Erythroblast (primary cell): Measurements from ENCODE around the gene C1orf116.

Source experiments
- DNase-seq, 2 experiments: peaks; one replicate each; lab custom pipeline; 2025; lab: John Stamatoyannopoulos, UW
- GATA1 ChIP-seq: IDR thresholded peaks from 2 replicates; pipeline ENCODE4 v1.6.1; 2011; ENCODE audit warnings: low read depth, mild to moderate bottlenecking, control low read depth, low read length, moderate library complexity
- POLR2A ChIP-seq: IDR thresholded peaks from 2 replicates; pipeline ENCODE4 v1.6.1; 2011; ENCODE audit warnings: mild to moderate bottlenecking, low read length

Gene C1orf116

GRCh38 chr1:207034208-207034607 lies 1.7 kb upstream of the C1orf116 start:
- TF ChIP-seq POLR2A = no peak
- TF ChIP-seq GATA1 = no peak
- DNase-seq = peak in 1 of 2 experiments; percentile 60

DNA sequence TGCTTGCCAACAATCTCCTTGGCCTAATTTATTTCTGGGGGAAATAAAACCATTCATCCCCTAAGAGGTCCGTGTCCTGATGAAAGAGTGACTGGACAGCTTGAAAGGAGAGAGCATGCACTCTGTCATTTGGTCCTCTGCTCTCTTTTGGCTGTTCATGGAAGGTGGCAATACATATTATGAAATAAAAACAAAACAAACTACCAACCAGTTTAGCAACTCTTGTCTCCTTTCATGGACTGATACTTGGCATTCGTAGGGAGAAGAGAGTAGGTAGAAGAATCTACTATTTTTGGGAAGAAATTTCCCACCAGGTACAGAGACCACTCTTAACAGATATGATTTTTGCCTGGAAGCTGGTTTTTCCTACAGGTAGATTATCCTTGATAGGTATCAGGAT lies 746 bp upstream of the C1orf116 start:
- no peak for TF ChIP-seq POLR2A
- no peak for TF ChIP-seq GATA1
- DNase-seq = no peak

GRCh38 chr1:207031632-207032264 lies 808 bp downstream of the C1orf116 start:
- no peak for TF ChIP-seq GATA1
- no peak for TF ChIP-seq POLR2A
- no peak for DNase-seq

DNA sequence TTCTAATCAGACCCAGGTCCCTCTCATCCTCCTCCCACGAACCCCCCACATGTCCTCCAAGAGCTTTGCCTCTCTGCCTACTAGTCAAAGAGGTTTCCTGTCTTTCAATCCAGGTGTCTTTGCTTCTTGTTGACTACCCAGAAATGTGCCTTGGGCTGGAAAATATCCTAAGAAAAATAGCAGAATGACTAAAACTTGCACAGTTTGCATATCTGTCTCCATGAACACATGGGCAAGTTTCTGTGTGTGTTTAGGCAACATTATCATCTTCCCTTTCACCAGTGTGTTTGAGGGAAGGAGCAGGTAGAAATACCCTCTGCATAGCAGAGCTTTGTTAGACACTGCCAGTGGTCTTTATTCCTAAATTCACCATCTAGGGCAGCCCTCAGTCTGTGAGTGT lies 1.5 kb downstream of the C1orf116 start:
- TF ChIP-seq POLR2A = no peak
- no peak for TF ChIP-seq GATA1

DNA sequence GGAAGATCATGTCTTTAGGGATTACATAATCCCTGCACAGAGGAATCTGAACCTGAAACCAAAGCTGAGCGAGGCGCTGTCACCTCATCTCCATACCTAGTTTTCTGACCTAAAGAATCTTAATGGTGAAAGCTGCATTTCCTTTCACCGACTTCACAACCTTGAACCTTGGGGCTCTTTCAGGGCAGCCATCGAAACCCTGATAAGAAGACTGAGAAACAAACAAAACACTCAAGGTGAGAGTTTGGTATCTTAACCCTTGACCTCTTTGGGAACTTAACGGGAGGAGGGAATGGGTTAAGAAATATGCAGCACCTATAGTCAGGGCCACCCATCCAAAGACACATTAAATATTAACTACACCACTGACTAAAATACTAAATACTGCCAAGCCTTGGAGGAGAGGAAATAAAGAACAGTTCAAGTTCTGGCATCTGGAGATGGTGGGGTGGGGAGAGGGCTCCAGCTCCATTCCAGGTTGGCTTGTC lies 2.0 kb downstream of the C1orf116 start:
- no peak for DNase-seq
- TF ChIP-seq GATA1 (no peak), POLR2A (no peak)

More for the DNA sequence above, 1.5 kb downstream of the C1orf116 start:
- no peak for DNase-seq

DNA sequence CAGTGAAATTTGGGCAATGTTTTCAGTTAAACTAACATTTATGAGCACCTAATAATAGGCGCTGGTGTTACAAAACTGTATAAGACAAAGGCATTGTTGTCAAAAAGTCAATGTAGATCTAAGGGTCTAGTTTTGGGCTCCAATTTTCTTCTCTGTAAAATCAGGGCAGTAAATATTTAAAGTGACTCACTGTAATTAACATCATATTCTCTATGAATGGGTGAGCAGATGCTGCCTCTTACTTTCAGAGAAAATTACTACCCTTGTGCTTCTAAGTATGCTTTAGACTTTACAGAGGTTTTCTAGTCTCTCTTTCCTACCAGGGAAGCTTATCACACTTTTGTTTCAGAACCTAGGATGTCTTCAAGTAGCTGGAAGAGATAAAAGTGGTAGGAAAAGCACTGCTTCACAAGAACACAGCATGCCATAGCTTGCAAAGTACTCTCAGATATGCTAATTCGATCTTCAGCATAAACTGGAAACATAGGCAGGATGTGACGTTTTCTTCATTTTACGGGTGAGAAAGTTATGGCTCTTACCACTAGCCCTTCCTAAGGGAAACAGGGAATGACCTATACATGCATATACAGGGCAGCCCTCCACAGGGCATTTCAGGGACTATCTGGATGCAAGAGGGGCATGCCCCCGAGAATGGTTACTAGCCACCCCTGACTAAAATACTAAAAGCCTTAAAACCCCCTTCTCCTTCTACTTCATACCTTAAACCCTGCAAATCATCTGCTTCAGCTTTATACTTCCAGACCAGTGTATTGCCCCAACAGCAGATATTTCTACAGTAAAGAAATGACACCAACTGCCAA lies 2.6 kb downstream of the C1orf116 start:
- no peak for TF ChIP-seq GATA1
- no peak for TF ChIP-seq POLR2A
- no peak for DNase-seq

DNA sequence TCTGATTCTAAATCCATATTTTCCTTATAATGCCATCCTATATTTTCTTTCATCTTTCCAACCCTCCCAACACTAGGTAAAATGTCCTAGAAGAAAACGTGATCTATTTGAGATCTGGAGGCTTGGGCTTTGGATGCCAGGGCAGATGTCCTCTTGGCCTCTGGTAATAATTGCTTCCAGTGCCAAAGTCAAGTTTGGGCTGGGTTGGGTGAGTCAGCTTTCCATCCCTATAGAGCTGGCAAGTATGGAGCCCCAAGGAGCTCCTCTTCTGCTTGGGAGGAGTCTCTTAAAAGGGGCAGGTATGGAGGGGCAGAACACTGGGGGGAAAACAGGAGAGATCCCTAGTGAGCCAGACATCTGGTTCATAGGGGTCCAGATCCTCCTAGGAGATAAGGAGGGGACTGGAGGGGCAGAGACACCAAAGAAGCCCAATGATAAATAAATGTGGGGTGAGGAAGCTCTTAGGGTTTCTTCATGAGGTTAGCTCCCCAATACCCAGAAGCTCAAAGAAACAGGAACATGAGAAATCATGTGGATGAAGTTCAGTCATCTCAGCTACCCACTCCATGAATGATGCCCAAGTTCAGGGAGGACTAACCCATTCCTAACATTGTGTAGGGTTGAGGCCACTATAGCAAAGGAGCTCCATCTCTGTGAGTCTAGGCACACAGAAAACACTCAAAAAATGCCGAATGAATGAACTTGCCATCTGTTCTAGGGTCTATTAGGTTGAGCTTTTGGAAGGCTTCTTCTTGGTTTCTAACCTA lies 3.5 kb downstream of the C1orf116 start:
- no peak for TF ChIP-seq GATA1
- TF ChIP-seq POLR2A = no peak

GRCh38 chr1:207027921-207028320 lies 4.6 kb downstream of the C1orf116 start:
- DNase-seq = no peak

More for the DNA sequence above, 3.5 kb downstream of the C1orf116 start:
- peak in 1 of 2 experiments; percentile 19 for DNase-seq

DNA sequence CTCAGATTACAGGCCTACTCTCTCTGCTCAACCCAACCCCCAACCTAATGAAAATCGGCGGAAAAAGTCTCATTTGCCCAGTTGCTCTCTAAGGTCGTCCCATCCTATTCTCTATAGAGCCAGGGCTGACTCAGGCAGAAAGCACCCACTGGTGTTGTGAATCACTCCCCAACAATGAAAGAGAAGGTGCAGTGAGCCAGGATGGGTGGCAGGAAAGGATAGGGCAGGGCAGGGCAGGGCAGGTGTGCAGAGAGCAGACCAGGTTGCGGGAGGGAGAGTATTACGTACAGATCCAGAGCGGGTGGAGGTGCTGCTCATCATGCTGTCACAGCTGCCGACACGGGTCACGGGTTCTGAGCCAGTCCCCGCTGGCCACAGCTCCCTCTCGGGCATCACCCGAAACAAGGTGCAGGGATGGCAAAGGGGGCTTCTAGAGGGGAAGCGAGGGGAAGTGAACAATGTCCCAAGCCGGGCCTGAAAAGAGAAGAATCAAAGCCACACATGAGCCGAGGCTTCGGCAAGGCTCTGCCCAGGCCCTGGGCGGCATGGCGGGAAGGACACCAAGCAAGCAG lies 5.3 kb downstream of the C1orf116 start:
- DNase-seq = no peak
- TF ChIP-seq GATA1 = no peak

More at GRCh38 chr1:207027921-207028320, 4.6 kb downstream of the C1orf116 start:
- no peak for TF ChIP-seq POLR2A
- TF ChIP-seq GATA1 = no peak

GRCh38 chr1:207026104-207026534 lies 6.4 kb downstream of the C1orf116 start:
- no peak for DNase-seq
- TF ChIP-seq GATA1 (no peak), POLR2A (no peak)

DNA sequence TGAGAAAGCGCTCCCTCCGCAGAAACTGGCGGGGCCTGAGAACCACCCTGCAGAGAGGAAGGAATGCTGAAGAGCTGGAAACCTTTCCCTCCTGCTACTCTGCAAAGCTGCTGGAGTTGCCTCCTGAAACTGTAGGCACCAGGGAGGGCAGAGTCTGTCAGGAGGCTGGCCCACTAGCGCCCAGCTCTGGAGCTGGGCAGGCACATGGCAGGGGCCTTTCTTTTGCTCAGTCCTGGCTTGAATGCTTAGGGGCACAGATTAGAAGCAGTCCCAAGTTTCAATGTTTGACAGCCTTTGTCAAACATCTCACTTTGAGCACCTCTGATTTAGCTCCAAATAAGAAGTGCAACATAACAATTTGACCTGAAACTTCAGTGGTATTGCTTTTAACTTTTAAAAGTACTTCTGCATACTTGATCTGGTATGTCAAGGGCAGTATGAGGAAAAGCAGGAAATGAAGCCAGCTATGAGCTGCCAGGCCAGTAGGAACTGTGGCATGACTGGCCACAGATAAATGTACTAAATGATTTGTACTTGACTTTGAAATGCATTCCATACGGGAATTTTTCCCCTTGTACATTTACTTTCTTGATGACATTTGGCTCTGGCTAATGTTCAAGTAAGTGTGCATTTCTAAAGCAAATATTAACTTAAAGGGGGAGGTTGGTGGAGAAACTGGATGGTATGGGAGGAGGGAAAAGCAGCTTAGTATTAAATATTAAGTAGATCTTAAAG lies 7.2 kb downstream of the C1orf116 start:
- DNase-seq = peak in 1 of 2 experiments; percentile 73

More for the DNA sequence above, 7.2 kb downstream of the C1orf116 start:
- no peak for TF ChIP-seq POLR2A
- TF ChIP-seq GATA1 = no peak
